Measurements from ENCODE around the gene PTGDR2. TPM values are rescaled to one million over a fixed set of nuclear protein-coding genes. Genes with fewer than 3 reads are reported as not detected.

Gene PTGDR2
- total RNA-seq, 1 donor from 2014 or later, result not detected

DNA sequence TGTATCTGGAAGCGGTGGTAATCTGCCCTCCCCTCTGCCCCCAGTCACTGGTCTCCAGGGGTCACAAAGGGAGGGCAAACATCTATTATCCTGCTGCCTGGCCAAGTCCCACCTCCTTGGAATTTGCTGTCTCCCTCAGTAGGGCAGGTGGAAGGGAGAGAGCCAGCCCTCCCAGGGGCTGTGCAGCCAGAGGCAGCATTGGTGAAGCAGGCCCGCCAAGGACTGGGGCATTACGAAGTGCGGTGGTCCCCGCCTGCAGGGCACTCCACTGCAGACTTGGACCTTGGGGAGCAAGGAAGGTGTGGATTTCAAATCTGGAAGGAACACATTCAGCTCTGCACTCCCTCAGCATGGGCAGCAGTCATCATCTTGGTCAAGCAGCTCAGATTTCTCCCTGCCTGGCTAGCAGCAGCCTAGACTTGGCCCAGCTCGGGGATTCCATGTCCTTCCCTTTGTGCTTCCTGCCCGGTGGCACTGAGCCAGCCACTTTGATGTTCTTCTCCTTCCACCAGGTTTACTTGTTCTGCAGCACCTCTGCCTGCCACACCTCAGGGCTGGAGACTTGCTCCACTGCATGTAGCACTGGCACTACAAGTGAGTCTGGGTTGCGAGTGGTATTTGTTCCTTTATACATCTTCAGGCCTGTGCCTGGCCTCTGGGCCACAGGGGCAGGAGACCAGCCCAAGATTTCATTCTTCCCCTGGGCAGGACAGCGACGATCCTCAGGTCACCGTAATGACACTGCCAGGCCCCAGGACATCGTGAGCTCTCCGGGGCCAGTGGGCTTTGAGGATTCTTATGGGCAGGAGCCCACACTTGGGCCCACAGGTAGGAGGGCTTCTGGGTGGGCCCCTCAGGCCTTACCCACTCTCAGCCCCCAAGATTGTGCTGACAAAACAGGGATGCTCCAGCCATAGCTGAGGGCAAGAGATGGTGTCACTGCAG, 18.9 kb upstream of the PTGDR2 start:
- no peaks in the 10 kb centered on the region for H3K36me3 ChIP-seq (ENCODE audit: insufficient read depth, low read length)
- peaks cover 3% of the 10 kb centered on the region for H3K27me3 ChIP-seq (ENCODE audit: insufficient read depth, low read length)
- peaks cover 8% of the 10 kb centered on the region for H3K4me1 Mint-ChIP-seq (ENCODE audit: low read depth, unreplicated experiment)
- no peaks in the 10 kb centered on the region for H3K36me3 Mint-ChIP-seq (ENCODE audit: low read depth, unreplicated experiment)
- DNase-seq (ENCODE audit: low read depth), result no peak
- FAIRE-seq, result no peak
- H3K9ac ChIP-seq (ENCODE audit: low read length), result no peak overlapping the region
- no peaks in the 10 kb centered on the region for H4K20me1 ChIP-seq (ENCODE audit: insufficient read depth, low read length)
- H3K27ac Mint-ChIP-seq (ENCODE audit: unreplicated experiment), result no peak overlapping the region
- H3K9me3 ChIP-seq (ENCODE audit: insufficient read depth, low read depth, low read length), result no peaks in the 10 kb centered on the region
- no peaks in the 10 kb centered on the region for H3K9me3 Mint-ChIP-seq (ENCODE audit: unreplicated experiment)
- no peak overlapping the region for H2AFZ ChIP-seq (ENCODE audit: low read depth, low read length)
- TF ChIP-seq EZH2 (IDR thresholded peaks at IDR 0.05; ENCODE audit: insufficient read depth, low read length), result no peak
- TF ChIP-seq, protein P1, sequence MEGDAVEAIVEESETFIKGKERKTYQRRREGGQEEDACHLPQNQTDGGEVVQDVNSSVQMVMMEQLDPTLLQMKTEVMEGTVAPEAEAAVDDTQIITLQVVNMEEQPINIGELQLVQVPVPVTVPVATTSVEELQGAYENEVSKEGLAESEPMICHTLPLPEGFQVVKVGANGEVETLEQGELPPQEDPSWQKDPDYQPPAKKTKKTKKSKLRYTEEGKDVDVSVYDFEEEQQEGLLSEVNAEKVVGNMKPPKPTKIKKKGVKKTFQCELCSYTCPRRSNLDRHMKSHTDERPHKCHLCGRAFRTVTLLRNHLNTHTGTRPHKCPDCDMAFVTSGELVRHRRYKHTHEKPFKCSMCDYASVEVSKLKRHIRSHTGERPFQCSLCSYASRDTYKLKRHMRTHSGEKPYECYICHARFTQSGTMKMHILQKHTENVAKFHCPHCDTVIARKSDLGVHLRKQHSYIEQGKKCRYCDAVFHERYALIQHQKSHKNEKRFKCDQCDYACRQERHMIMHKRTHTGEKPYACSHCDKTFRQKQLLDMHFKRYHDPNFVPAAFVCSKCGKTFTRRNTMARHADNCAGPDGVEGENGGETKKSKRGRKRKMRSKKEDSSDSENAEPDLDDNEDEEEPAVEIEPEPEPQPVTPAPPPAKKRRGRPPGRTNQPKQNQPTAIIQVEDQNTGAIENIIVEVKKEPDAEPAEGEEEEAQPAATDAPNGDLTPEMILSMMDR (IDR thresholded peaks at IDR 0.05; ENCODE audit: insufficient read depth, low read depth, low read length), result no peak
- H3K79me2 ChIP-seq (ENCODE audit: insufficient read depth, low read length), result no peaks in the 10 kb centered on the region
- no peak overlapping the region for H3K27ac ChIP-seq (ENCODE audit: low read depth, low read length)
- H3K27me3 Mint-ChIP-seq (ENCODE audit: low read depth, unreplicated experiment), result peaks cover under 1% of the 10 kb centered on the region
- H3K4me1 ChIP-seq (ENCODE audit: insufficient read depth, low read length), result peaks cover 18% of the 10 kb centered on the region
- H3K4me3 Mint-ChIP-seq (ENCODE audit: unreplicated experiment), result no peak overlapping the region
- no peak overlapping the region for H3K4me2 ChIP-seq (ENCODE audit: low read length)
- H3K4me3 ChIP-seq (ENCODE audit: insufficient read depth, low read depth, low read length), result no peak overlapping the region

DNA sequence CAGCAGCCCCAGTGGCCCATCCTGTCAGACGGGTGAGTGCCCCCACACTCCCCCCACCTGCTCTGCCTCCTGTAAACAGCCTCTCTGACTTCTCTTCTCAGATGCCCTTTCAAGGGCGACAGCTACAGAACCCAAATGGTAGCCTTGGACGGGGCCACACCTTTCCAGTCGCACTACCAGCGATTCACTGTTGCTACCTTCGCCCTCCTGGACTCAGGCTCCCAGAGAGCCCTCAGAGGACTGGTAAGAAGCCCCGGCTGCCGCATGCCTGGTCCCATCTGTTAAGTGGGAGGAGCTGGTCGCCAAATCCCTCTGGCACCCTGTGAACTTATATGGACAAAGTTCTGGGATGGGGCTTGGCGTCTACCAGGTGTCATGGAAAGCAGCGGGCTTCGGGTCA, 17.8 kb upstream of the PTGDR2 start:
- Mint-ChIP-seq H3K4me1 (ENCODE audit: low read depth, unreplicated experiment) (peaks cover 8% of the 10 kb centered on the region), H3K36me3 (ENCODE audit: low read depth, unreplicated experiment) (no peaks in the 10 kb centered on the region), H3K4me3 (ENCODE audit: unreplicated experiment) (peak overlapping the region; percentile 71), H3K9me3 (ENCODE audit: unreplicated experiment) (no peaks in the 10 kb centered on the region), H3K27me3 (ENCODE audit: low read depth, unreplicated experiment) (peaks cover 6% of the 10 kb centered on the region), H3K27ac (ENCODE audit: unreplicated experiment) (no peak overlapping the region)
- Histone ChIP-seq H3K4me2 (ENCODE audit: low read length) (peak overlapping the region; percentile 70), H3K9ac (ENCODE audit: low read length) (peak overlapping the region; percentile 9), H3K9me3 (ENCODE audit: insufficient read depth, low read depth, low read length) (no peaks in the 10 kb centered on the region), H3K27ac (ENCODE audit: low read depth, low read length) (no peak overlapping the region), H2AFZ (ENCODE audit: low read depth, low read length) (no peak overlapping the region), H3K27me3 (ENCODE audit: insufficient read depth, low read length) (peaks cover 3% of the 10 kb centered on the region), H4K20me1 (ENCODE audit: insufficient read depth, low read length) (no peaks in the 10 kb centered on the region), H3K4me1 (ENCODE audit: insufficient read depth, low read length) (peaks cover 18% of the 10 kb centered on the region), H3K4me3 (ENCODE audit: insufficient read depth, low read depth, low read length) (no peak overlapping the region), H3K79me2 (ENCODE audit: insufficient read depth, low read length) (no peaks in the 10 kb centered on the region), H3K36me3 (ENCODE audit: insufficient read depth, low read length) (no peaks in the 10 kb centered on the region)
- no peak for DNase-seq (ENCODE audit: low read depth)
- no peak for FAIRE-seq
- no peak for TF ChIP-seq EZH2 (IDR thresholded peaks at IDR 0.05; ENCODE audit: insufficient read depth, low read length)
- TF ChIP-seq, protein P1 (IDR thresholded peaks at IDR 0.05; ENCODE audit: insufficient read depth, low read depth, low read length), result no peak
